Mesothelial cell of epicardium (in vitro differentiated cells): Measurements from ENCODE around the gene OSBPL5. TPM values are rescaled to one million over a fixed set of nuclear protein-coding genes. Genes with fewer than 3 reads are reported as not detected.

Experiments used
- DNase-seq, 2 experiments: peaks; one replicate each; pipeline ENCODE4 v3.0.0; 2021; ENCODE audit warnings: low spot score in 2 of 2; ENCODE audit not compliant: unreplicated experiment in 2 of 2
- H3K27ac Mint-ChIP-seq: 2 replicates; pipeline ENCODE4 v1.8.0; 2021; ENCODE audit warnings: mixed read lengths
- H3K27me3 Mint-ChIP-seq: 2 replicates; pipeline ENCODE4 v1.8.0; 2021; ENCODE audit warnings: low read depth, mixed read lengths
- H3K36me3 Mint-ChIP-seq: 2 replicates; pipeline ENCODE4 v1.8.0; 2021; ENCODE audit warnings: mixed read lengths
- H3K4me1 Mint-ChIP-seq: 2 replicates; pipeline ENCODE4 v1.8.0; 2021; ENCODE audit warnings: mixed read lengths
- H3K4me3 Mint-ChIP-seq: 2 replicates; pipeline ENCODE4 v1.8.0; 2021; ENCODE audit warnings: mild to moderate bottlenecking, moderate library complexity, mixed read lengths
- H3K9me3 Mint-ChIP-seq: 2 replicates; pipeline ENCODE4 v1.8.0; 2021; ENCODE audit warnings: mixed read lengths
- CTCF ChIP-seq: fragments of 200-600 bp; sonication (generic); IDR thresholded peaks from one replicate; pipeline ENCODE4 v1.5.0; 2021; ENCODE audit warnings: antibody characterized with exemption; ENCODE audit not compliant: unreplicated experiment
- total RNA-seq: library from RNA; stranded (reverse); gene quantifications from 3 replicates; pipeline ENCODE4 v1.2.1, GENCODE V29; 2021

Gene OSBPL5
- total RNA-seq, 1 donor from 2014 or later = 37.1 TPM

- Mint-ChIP-seq H3K27ac (no peak overlapping the region), H3K36me3 (peaks cover 1% of the 10 kb centered on the region), H3K9me3 (no peaks in the 10 kb centered on the region), H3K4me3 (no peak overlapping the region), H3K27me3 (peaks cover under 1% of the 10 kb centered on the region), H3K4me1 (peaks cover 10% of the 10 kb centered on the region)
- TF ChIP-seq CTCF = no peak
- no peak for DNase-seq
These were observed 20.6 kb downstream of the OSBPL5 start for GRCh38 chr11:3144296-3145205.

- Mint-ChIP-seq H3K4me1 (peaks cover 3% of the 10 kb centered on the region), H3K36me3 (peaks cover 1% of the 10 kb centered on the region), H3K27me3 (no peaks in the 10 kb centered on the region), H3K4me3 (no peak overlapping the region), H3K9me3 (no peaks in the 10 kb centered on the region), H3K27ac (no peak overlapping the region)
- no peak for DNase-seq
- TF ChIP-seq CTCF = no peak
These were observed 21.8 kb downstream of the OSBPL5 start for GRCh38 chr11:3143136-3143880.

GRCh38 chr11:3140291-3140603 lies 24.9 kb downstream of the OSBPL5 start:
- H3K36me3 Mint-ChIP-seq = no peaks in the 10 kb centered on the region
- peaks cover 1% of the 10 kb centered on the region for H3K4me1 Mint-ChIP-seq
- H3K27ac Mint-ChIP-seq = no peak overlapping the region
- no peak for DNase-seq
- H3K4me3 Mint-ChIP-seq = no peak overlapping the region
- no peaks in the 10 kb centered on the region for H3K9me3 Mint-ChIP-seq
- no peaks in the 10 kb centered on the region for H3K27me3 Mint-ChIP-seq
- TF ChIP-seq CTCF = no peak

- no peak overlapping the region for H3K27ac Mint-ChIP-seq
- no peak for TF ChIP-seq CTCF
- H3K27me3 Mint-ChIP-seq = no peaks in the 10 kb centered on the region
- no peak for DNase-seq
- no peaks in the 10 kb centered on the region for H3K9me3 Mint-ChIP-seq
- H3K4me3 Mint-ChIP-seq = no peak overlapping the region
- H3K36me3 Mint-ChIP-seq = no peaks in the 10 kb centered on the region
- H3K4me1 Mint-ChIP-seq = peaks cover 1% of the 10 kb centered on the region
These were observed 25.4 kb downstream of the OSBPL5 start for GRCh38 chr11:3139481-3140290.

- Mint-ChIP-seq H3K4me3 (no peak overlapping the region), H3K9me3 (no peaks in the 10 kb centered on the region), H3K27me3 (no peaks in the 10 kb centered on the region), H3K4me1 (peaks cover 1% of the 10 kb centered on the region), H3K27ac (no peak overlapping the region), H3K36me3 (no peaks in the 10 kb centered on the region)
- no peak for TF ChIP-seq CTCF
- DNase-seq = no peak
These were observed 26.0 kb downstream of the OSBPL5 start for GRCh38 chr11:3139086-3139440.
